HG03280 (cell line): Measurements from ENCODE around the gene TMPRSS7.
A peak's percentile ranks its signal among the peaks of the same experiment; 100 is the strongest.

Source experiments
- ATAC-seq: cut with Tn5 transposase; IDR thresholded peaks from one replicate; pipeline ENCODE4 v1.9.1; 2021; ENCODE audit warnings: mild to moderate bottlenecking, moderate library complexity; ENCODE audit not compliant: unreplicated experiment

Gene TMPRSS7

GRCh38 chr3:112034436-112034835, at the start of gene TMPRSS7:
TMPRSS7 (plus strand) TSS chr3:112034736; CDS start chr3:112034846, 110 bp downstream.
- ATAC-seq, result no peak

GRCh38 chr3:111986800-111987199, 47.7 kb upstream of the TMPRSS7 start:
- ATAC-seq, result no peak

GRCh38 chr3:111989061-111989678, 45.4 kb upstream of the TMPRSS7 start:
- peak; percentile 87 for ATAC-seq

GRCh38 chr3:111993038-111993437, 41.5 kb upstream of the TMPRSS7 start:
- no peak for ATAC-seq

- peak; percentile 45 for ATAC-seq
These were observed 35.7 kb upstream of the TMPRSS7 start, which contains the start of gene TAGLN3 for GRCh38 chr3:111998636-111999483. TAGLN3 (plus strand) TSS chr3:111998922; CDS start chr3:111999423, 501 bp downstream.

- peak; percentile 31 for ATAC-seq
These were observed 34.8 kb upstream of the TMPRSS7 start for GRCh38 chr3:111999484-112000324.

- ATAC-seq, result no peak
These were observed 34.2 kb upstream of the TMPRSS7 start for GRCh38 chr3:112000367-112000771.

- ATAC-seq, result no peak
These were observed 33.6 kb upstream of the TMPRSS7 start for GRCh38 chr3:112000966-112001365.

- no peak for ATAC-seq
These were observed 33.0 kb upstream of the TMPRSS7 start for GRCh38 chr3:112001526-112001925.

- no peak for ATAC-seq
These were observed 32.2 kb upstream of the TMPRSS7 start for GRCh38 chr3:112002096-112002971.

GRCh38 chr3:112003321-112004080, 31.0 kb upstream of the TMPRSS7 start:
- ATAC-seq, result no peak

- ATAC-seq, result no peak
These were observed 30.3 kb upstream of the TMPRSS7 start for GRCh38 chr3:112004187-112004586.

GRCh38 chr3:112004669-112005068, 29.9 kb upstream of the TMPRSS7 start:
- ATAC-seq, result no peak

- ATAC-seq, result no peak
These were observed 29.4 kb upstream of the TMPRSS7 start for GRCh38 chr3:112005091-112005672.

GRCh38 chr3:112007633-112008032, 26.9 kb upstream of the TMPRSS7 start:
- ATAC-seq, result no peak

GRCh38 chr3:112009670-112010069, 24.9 kb upstream of the TMPRSS7 start:
- ATAC-seq, result no peak

- no peak for ATAC-seq
These were observed 23.9 kb upstream of the TMPRSS7 start for GRCh38 chr3:112010636-112011035.

- no peak for ATAC-seq
These were observed 23.1 kb upstream of the TMPRSS7 start for GRCh38 chr3:112011376-112011940.
